Fibroblast of skin of right quadriceps (primary cell): ENCODE measurements around the gene KRT73.
A peak's percentile ranks its signal among the peaks of the same experiment; 100 is the strongest.

ENCODE experiments used
- DNase-seq: peaks from one replicate; pipeline ENCODE4 v3.0.0-alpha.2; 2013

KRT73 gene

GRCh38 chr12:52645120-52645761, 26.9 kb upstream of the KRT73 start:
- DNase-seq, result no peak

GRCh38 chr12:52644078-52644415, 25.7 kb upstream of the KRT73 start:
- DNase-seq, result no peak

GRCh38 chr12:52643233-52644077, 25.1 kb upstream of the KRT73 start:
- DNase-seq, result no peak

- DNase-seq, result no peak
Observed at GRCh38 chr12:52641468-52641867, 23.1 kb upstream of the KRT73 start.

GRCh38 chr12:52637299-52637698, 18.9 kb upstream of the KRT73 start:
- no peak for DNase-seq

GRCh38 chr12:52636592-52637258, 18.4 kb upstream of the KRT73 start:
- peak; percentile 5 for DNase-seq

GRCh38 chr12:52636189-52636588, 17.8 kb upstream of the KRT73 start:
- DNase-seq, result no peak

- no peak for DNase-seq
Observed at GRCh38 chr12:52634266-52635056, 16.1 kb upstream of the KRT73 start.

- no peak for DNase-seq
Observed at GRCh38 chr12:52633383-52633782, 15.0 kb upstream of the KRT73 start.

- no peak for DNase-seq
Observed at GRCh38 chr12:52632656-52633055, 14.3 kb upstream of the KRT73 start.

GRCh38 chr12:52631676-52632459, 13.5 kb upstream of the KRT73 start:
- DNase-seq, result no peak

- no peak for DNase-seq
Observed at GRCh38 chr12:52631264-52631663, 12.9 kb upstream of the KRT73 start.

GRCh38 chr12:52630599-52631200, 12.3 kb upstream of the KRT73 start:
- DNase-seq, result no peak

- DNase-seq, result no peak
Observed at GRCh38 chr12:52630008-52630500, 11.7 kb upstream of the KRT73 start.

GRCh38 chr12:52629281-52630007, 11.1 kb upstream of the KRT73 start:
- DNase-seq, result no peak

- no peak for DNase-seq
Observed at GRCh38 chr12:52628841-52629240, 10.5 kb upstream of the KRT73 start.

GRCh38 chr12:52628111-52628507, 9.8 kb upstream of the KRT73 start:
- DNase-seq, result no peak

- DNase-seq, result no peak
Observed at GRCh38 chr12:52627395-52628110, 9.2 kb upstream of the KRT73 start.

- no peak for DNase-seq
Observed at GRCh38 chr12:52622349-52622748, 4.0 kb upstream of the KRT73 start.

- DNase-seq, result no peak
Observed at GRCh38 chr12:52618866-52619265, 507 bp upstream of the KRT73 start.
